ENCODE measurements around the gene AK6.

GRCh38 chr5:69378376-69378775, 9.1 kb upstream of the AK6 start:
- TF ChIP-seq CTCF (IDR thresholded peaks at IDR 0.05) (no peak), POLR2AphosphoS5 (IDR thresholded peaks at IDR 0.05) (no peak), POLR2A (IDR thresholded peaks at IDR 0.05) (no peak)

Data from upper lobe of left lung (tissue), 4 donors.